Measurements from ENCODE around the gene OXSM. TPM values are rescaled to one million over a fixed set of nuclear protein-coding genes. Genes with fewer than 3 reads are reported as not detected.

The OXSM gene
- 17.8 to 31.6 TPM (median 28.0 TPM) in 3 replicates for polyA plus RNA-seq
- polyA plus RNA-seq (2011; ENCODE audit: low read depth), result 8.0 TPM
- polyA plus RNA-seq (2011; cell fraction: cytosol; rRNA removed), result 10.9 and 26.3 TPM in 2 replicates
- 28.8 and 35.7 TPM in 2 replicates for polyA plus RNA-seq (2011; cell fraction: nucleus; rRNA removed)
- polyA plus RNA-seq (2012; ENCODE audit: low replicate concordance), result 12.2 and 17.7 TPM in 2 replicates
- 5.5 to 14.6 TPM (median 11.0 TPM) in 3 replicates for polyA minus RNA-seq
- polyA minus RNA-seq (2011; cell fraction: cytosol; rRNA and poly(A)+ RNA removed), result 3.1 TPM
- 9.1 and 18.9 TPM in 2 replicates for polyA minus RNA-seq (2011; cell fraction: nucleus; rRNA and poly(A)+ RNA removed)

DNA sequence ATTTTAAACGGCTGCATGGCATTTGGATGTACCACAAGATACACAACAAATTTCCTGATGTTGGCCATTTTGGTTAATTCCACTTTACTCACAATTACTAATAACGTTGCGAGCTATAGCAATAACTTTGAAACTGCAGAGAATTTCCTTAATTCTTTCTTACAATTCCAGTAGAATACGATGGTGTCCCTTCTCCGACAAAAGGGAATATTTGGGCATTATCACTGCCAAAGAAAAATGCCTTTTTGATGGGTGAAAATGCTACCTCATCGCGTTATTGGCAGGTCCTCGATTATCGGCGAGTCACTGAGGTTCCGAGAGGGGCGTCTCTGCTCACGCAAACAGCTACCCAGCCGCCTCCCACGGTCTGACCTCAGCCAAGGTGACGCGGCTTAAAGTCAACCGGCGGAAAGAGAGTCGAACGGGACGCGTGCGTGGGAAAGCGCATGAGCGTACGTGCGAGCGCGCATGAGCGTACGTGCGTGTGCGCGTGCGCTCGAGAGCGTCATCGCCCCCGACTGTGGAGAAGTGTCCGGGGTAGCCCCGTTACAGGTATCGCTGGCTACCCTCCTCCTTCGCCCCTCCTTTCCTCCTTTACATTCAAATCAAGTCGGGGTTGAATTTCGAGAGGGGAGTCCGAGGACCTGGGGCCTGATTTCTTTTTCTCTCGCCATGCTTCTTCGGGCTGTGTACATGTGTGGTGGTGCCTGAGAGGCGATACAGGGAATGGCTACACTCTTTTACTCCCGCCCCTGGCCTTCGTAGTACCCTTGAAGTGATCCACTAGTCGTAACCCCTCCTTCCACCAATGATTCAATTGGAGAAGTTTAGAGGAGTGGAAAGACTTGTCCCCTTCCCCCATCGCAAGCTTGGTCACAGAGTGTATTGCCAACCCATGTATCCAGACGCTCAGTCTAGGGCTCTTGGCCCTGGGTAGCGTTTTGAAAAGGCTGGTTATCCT is at the start of gene OXSM:
TSS of gene OXSM (plus strand) at position 495 of the 961 bp plus-strand sequence. CDS start 931 bp downstream, outside the sequence.
- Histone ChIP-seq H3K4me2 (ENCODE audit: control insufficient read depth, extremely low read depth, insufficient read depth, low read depth, low read length) (peak within 1 kb of the TSS; percentile 91), H3K27me3 (ENCODE audit: control insufficient read depth, extremely low read depth, insufficient read depth, low read length) (no peaks in the 10 kb centered on the region), H3K9me1 (ENCODE audit: control insufficient read depth, extremely low read depth, insufficient read depth, low read length) (no peaks in the 10 kb centered on the region), H3K4me3 (ENCODE audit: control insufficient read depth in 2 of 3, extremely low read depth in 1 of 3, insufficient read depth in 2 of 3, low read depth in 1 of 3, low read length in 3 of 3) (peak within 1 kb of the TSS; percentile 57 to 94 (median 72)), H3K27ac (ENCODE audit: control insufficient read depth, insufficient read depth, low read length) (peak within 1 kb of the TSS; percentile 86), H3K4me1 (ENCODE audit: control insufficient read depth, extremely low read depth, insufficient read depth, low read length) (no peaks in the 10 kb centered on the region), H3K79me2 (ENCODE audit: control insufficient read depth, insufficient read depth, low read length) (peaks cover 5% of the 10 kb centered on the region), H2AFZ (ENCODE audit: control insufficient read depth, low read length) (peak within 1 kb of the TSS; percentile 88), H4K20me1 (ENCODE audit: control insufficient read depth, extremely low read depth, insufficient read depth, low read length) (no peaks in the 10 kb centered on the region), H3K36me3 (ENCODE audit: control insufficient read depth in 2 of 2, extremely low read depth in 1 of 2, insufficient read depth in 2 of 2, low read length in 2 of 2) (no peaks in the 10 kb centered on the region), H3K9ac (ENCODE audit: control insufficient read depth, extremely low read depth, insufficient read depth, low read length) (peak within 1 kb of the TSS; percentile 88), H3K9me3 (ENCODE audit: control insufficient read depth, low read depth, low read length) (no peaks in the 10 kb centered on the region)
- FAIRE-seq (peak; percentile 88), DNase-seq (ENCODE audit: low read depth, low spot score) (peak; percentile 28)
- dilution Hi-C loops (cut with MboI; ENCODE audit: extremely low pct_ligation_motif_present, low sequenced_read_pairs), result no loop called here
- no peak for TF ChIP-seq EZH2 (IDR thresholded peaks at IDR 0.05; ENCODE audit: low read length)
- TF ChIP-seq, protein P1, sequence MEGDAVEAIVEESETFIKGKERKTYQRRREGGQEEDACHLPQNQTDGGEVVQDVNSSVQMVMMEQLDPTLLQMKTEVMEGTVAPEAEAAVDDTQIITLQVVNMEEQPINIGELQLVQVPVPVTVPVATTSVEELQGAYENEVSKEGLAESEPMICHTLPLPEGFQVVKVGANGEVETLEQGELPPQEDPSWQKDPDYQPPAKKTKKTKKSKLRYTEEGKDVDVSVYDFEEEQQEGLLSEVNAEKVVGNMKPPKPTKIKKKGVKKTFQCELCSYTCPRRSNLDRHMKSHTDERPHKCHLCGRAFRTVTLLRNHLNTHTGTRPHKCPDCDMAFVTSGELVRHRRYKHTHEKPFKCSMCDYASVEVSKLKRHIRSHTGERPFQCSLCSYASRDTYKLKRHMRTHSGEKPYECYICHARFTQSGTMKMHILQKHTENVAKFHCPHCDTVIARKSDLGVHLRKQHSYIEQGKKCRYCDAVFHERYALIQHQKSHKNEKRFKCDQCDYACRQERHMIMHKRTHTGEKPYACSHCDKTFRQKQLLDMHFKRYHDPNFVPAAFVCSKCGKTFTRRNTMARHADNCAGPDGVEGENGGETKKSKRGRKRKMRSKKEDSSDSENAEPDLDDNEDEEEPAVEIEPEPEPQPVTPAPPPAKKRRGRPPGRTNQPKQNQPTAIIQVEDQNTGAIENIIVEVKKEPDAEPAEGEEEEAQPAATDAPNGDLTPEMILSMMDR (optimal IDR thresholded peaks at IDR 0.05 in 1 of 3, IDR thresholded peaks at IDR 0.05 in 1 of 3, conservative IDR thresholded peaks at IDR 0.05 in 1 of 3; ENCODE audit: extremely low read depth in 1 of 3, insufficient read depth in 2 of 3, low read length in 3 of 3), result no peak

DNA sequence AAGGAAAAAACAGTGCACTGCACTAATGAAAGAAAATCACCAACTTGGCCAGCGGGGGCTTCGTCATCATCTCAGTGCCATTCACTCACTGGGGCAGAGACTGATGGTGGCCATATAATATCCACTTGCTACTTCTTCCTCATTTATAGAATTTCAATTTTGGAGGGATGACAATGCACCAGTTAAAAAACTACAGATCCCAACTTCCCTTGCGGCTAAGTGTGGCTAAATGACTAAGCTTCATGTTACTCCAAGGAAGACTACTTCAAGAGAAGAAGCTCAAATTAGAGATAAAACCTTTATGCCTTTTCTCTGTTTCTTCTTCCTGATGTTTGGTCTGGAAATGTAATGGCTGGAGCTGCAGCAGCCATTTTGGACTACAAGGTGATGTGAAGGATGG is 45.4 kb upstream of the OXSM start:
- no peaks in the 10 kb centered on the region for H3K9me1 ChIP-seq (ENCODE audit: control insufficient read depth, extremely low read depth, insufficient read depth, low read length)
- no peak overlapping the region for H3K4me3 ChIP-seq (ENCODE audit: control insufficient read depth in 2 of 3, extremely low read depth in 1 of 3, insufficient read depth in 2 of 3, low read depth in 1 of 3, low read length in 3 of 3)
- no peaks in the 10 kb centered on the region for H3K79me2 ChIP-seq (ENCODE audit: control insufficient read depth, insufficient read depth, low read length)
- no peak overlapping the region for H3K27ac ChIP-seq (ENCODE audit: control insufficient read depth, insufficient read depth, low read length)
- H4K20me1 ChIP-seq (ENCODE audit: control insufficient read depth, extremely low read depth, insufficient read depth, low read length), result no peaks in the 10 kb centered on the region
- H3K36me3 ChIP-seq (ENCODE audit: control insufficient read depth in 2 of 2, extremely low read depth in 1 of 2, insufficient read depth in 2 of 2, low read length in 2 of 2), result peaks cover 0 to 2% of the 10 kb centered on the region in 2 experiments
- no peak for TF ChIP-seq EZH2 (IDR thresholded peaks at IDR 0.05; ENCODE audit: low read length)
- TF ChIP-seq, protein P1 (optimal IDR thresholded peaks at IDR 0.05 in 1 of 3, IDR thresholded peaks at IDR 0.05 in 1 of 3, conservative IDR thresholded peaks at IDR 0.05 in 1 of 3; ENCODE audit: extremely low read depth in 1 of 3, insufficient read depth in 2 of 3, low read length in 3 of 3), result no peak
- FAIRE-seq (no peak), DNase-seq (ENCODE audit: low read depth, low spot score) (no peak)
- no peak overlapping the region for H2AFZ ChIP-seq (ENCODE audit: control insufficient read depth, low read length)
- no peak overlapping the region for H3K4me2 ChIP-seq (ENCODE audit: control insufficient read depth, extremely low read depth, insufficient read depth, low read depth, low read length)
- H3K9me3 ChIP-seq (ENCODE audit: control insufficient read depth, low read depth, low read length), result no peaks in the 10 kb centered on the region
- peaks cover 12% of the 10 kb centered on the region for H3K4me1 ChIP-seq (ENCODE audit: control insufficient read depth, extremely low read depth, insufficient read depth, low read length)
- dilution Hi-C loops (cut with MboI; ENCODE audit: extremely low pct_ligation_motif_present, low sequenced_read_pairs), result no loop called here
- H3K27me3 ChIP-seq (ENCODE audit: control insufficient read depth, extremely low read depth, insufficient read depth, low read length), result no peaks in the 10 kb centered on the region
- no peak overlapping the region for H3K9ac ChIP-seq (ENCODE audit: control insufficient read depth, extremely low read depth, insufficient read depth, low read length)

All from keratinocyte (primary cell).